ENCODE measurements around the gene MEG3. TPM values are rescaled to one million over a fixed set of nuclear protein-coding genes. Genes with fewer than 3 reads are reported as not detected.

Gene MEG3
- total RNA-seq, 1 donor from 2014 or later = 0.22 TPM

DNA sequence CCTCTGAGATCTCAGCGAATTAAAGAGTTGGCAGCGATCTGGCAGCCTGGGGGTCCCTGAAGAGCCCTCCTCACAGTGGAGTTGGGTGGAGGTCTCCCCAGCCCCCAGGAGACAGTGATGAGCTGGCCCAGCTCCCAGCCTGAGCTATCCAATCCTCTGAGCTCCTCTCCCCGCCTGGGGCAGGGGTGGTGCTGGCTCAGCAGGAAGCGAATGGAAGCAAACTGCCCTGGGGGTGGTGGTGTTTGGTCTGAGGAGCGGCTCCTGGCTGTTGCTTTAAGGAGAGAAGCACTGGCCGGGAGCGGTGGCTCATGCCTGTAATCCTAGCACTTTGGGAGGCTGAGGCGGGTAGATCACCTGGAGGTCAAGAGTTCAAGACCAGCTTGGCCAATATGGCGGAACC lies 19.5 kb upstream of the MEG3 start:
- Mint-ChIP-seq H3K4me1 (ENCODE audit: low read depth, unreplicated experiment) (no peaks in the 10 kb centered on the region), H3K9me3 (ENCODE audit: unreplicated experiment) (peaks cover 11% of the 10 kb centered on the region), H3K4me3 (ENCODE audit: unreplicated experiment) (no peak overlapping the region), H3K36me3 (ENCODE audit: unreplicated experiment) (peaks cover 27% of the 10 kb centered on the region), H3K27ac (ENCODE audit: unreplicated experiment) (no peak overlapping the region), H3K27me3 (ENCODE audit: unreplicated experiment) (peaks cover 6% of the 10 kb centered on the region)
- TF ChIP-seq, protein P1, sequence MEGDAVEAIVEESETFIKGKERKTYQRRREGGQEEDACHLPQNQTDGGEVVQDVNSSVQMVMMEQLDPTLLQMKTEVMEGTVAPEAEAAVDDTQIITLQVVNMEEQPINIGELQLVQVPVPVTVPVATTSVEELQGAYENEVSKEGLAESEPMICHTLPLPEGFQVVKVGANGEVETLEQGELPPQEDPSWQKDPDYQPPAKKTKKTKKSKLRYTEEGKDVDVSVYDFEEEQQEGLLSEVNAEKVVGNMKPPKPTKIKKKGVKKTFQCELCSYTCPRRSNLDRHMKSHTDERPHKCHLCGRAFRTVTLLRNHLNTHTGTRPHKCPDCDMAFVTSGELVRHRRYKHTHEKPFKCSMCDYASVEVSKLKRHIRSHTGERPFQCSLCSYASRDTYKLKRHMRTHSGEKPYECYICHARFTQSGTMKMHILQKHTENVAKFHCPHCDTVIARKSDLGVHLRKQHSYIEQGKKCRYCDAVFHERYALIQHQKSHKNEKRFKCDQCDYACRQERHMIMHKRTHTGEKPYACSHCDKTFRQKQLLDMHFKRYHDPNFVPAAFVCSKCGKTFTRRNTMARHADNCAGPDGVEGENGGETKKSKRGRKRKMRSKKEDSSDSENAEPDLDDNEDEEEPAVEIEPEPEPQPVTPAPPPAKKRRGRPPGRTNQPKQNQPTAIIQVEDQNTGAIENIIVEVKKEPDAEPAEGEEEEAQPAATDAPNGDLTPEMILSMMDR (IDR thresholded peaks at IDR 0.05; ENCODE audit: partially characterized antibody, unreplicated experiment) = no peak
- DNase-seq = no peak

- TF ChIP-seq, protein P1 (IDR thresholded peaks at IDR 0.05; ENCODE audit: partially characterized antibody, unreplicated experiment) = no peak
- peaks cover 27% of the 10 kb centered on the region for H3K36me3 Mint-ChIP-seq (ENCODE audit: unreplicated experiment)
- no peaks in the 10 kb centered on the region for H3K4me1 Mint-ChIP-seq (ENCODE audit: low read depth, unreplicated experiment)
- no peak for DNase-seq
- peaks cover 18% of the 10 kb centered on the region for H3K9me3 Mint-ChIP-seq (ENCODE audit: unreplicated experiment)
- peaks cover 6% of the 10 kb centered on the region for H3K27me3 Mint-ChIP-seq (ENCODE audit: unreplicated experiment)
- no peak overlapping the region for H3K4me3 Mint-ChIP-seq (ENCODE audit: unreplicated experiment)
- H3K27ac Mint-ChIP-seq (ENCODE audit: unreplicated experiment) = no peak overlapping the region
These were observed 18.4 kb upstream of the MEG3 start for GRCh38 chr14:100807496-100807895.

DNA sequence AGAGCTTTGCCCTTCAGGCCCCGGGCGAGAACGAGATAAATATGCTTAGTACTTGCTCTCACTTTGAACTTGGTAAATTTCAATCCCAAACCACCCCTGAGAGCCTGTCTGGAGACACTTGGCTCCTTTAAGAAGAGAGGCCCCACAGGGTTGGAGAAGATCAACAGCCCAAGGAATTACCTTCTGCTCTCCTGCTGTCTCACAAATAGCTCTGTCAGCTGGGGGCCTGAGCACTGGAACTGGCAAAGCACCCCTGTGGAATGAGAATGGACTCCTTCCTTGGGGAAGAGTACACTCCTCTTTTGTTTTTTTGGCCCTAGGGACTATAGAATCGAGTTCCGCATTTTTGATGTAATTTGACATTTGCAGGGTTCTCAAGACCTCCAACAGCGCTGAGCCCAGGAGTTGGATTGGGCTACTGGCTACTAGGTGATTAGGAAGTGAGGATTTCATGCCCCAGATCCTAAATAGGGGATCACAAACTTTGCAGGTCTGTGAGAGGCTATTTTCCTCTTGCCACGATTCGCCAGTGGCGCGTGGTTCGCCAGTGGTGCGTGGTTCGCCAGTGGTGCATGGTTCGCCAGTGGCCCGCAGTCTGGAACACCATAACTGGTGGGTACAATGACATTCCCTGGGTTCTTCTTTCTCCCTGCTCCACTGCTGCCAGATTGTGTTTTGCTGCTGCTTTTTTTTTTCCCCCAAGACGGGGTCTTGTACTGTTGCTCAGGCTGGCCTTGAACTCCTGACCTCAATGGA lies 17.8 kb upstream of the MEG3 start:
- no peak overlapping the region for H3K4me3 Mint-ChIP-seq (ENCODE audit: unreplicated experiment)
- no peak for DNase-seq
- TF ChIP-seq, protein P1 (IDR thresholded peaks at IDR 0.05; ENCODE audit: partially characterized antibody, unreplicated experiment) = no peak
- H3K27me3 Mint-ChIP-seq (ENCODE audit: unreplicated experiment) = peaks cover 6% of the 10 kb centered on the region
- H3K4me1 Mint-ChIP-seq (ENCODE audit: low read depth, unreplicated experiment) = no peaks in the 10 kb centered on the region
- peaks cover 27% of the 10 kb centered on the region for H3K36me3 Mint-ChIP-seq (ENCODE audit: unreplicated experiment)
- peaks cover 18% of the 10 kb centered on the region for H3K9me3 Mint-ChIP-seq (ENCODE audit: unreplicated experiment)
- H3K27ac Mint-ChIP-seq (ENCODE audit: unreplicated experiment) = no peak overlapping the region

- Mint-ChIP-seq H3K9me3 (ENCODE audit: unreplicated experiment) (peaks cover 19% of the 10 kb centered on the region), H3K4me3 (ENCODE audit: unreplicated experiment) (no peak overlapping the region), H3K36me3 (ENCODE audit: unreplicated experiment) (peaks cover 27% of the 10 kb centered on the region), H3K27me3 (ENCODE audit: unreplicated experiment) (peaks cover 7% of the 10 kb centered on the region), H3K4me1 (ENCODE audit: low read depth, unreplicated experiment) (no peaks in the 10 kb centered on the region), H3K27ac (ENCODE audit: unreplicated experiment) (no peak overlapping the region)
- no peak for DNase-seq
- TF ChIP-seq, protein P1 (IDR thresholded peaks at IDR 0.05; ENCODE audit: partially characterized antibody, unreplicated experiment) = no peak
These were observed 15.5 kb upstream of the MEG3 start for GRCh38 chr14:100810435-100810834.

DNA sequence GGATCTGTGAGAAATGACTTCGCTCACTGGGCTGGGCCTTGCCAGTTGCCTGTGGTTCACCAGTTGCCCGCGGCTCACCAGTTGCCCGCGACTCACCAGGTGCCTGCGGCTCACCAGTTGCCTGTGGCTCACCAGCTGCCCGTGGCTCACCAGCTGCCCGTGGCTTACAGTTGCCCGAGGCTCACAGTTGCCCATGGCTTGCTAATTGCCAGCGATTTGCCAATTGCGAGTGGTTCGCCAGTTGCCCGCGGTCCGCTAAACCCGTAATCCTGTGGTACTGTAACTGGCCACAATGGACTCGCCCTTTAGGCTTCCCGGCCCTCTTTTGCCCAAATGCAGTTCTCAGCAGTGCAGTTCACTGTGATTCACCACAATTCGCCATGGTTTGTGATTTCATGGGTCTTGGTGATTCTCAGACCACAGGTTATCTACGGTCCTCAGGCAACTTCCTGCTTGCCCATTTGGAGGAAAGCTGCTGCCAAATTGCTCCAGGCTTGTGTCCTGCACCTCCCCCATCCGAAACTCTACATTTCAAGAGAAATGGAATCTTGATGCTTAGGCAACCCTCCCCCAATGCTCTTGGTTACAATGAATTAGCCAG lies 15.0 kb upstream of the MEG3 start:
- H3K9me3 Mint-ChIP-seq (ENCODE audit: unreplicated experiment) = peaks cover 19% of the 10 kb centered on the region
- H3K27me3 Mint-ChIP-seq (ENCODE audit: unreplicated experiment) = peaks cover 7% of the 10 kb centered on the region
- TF ChIP-seq, protein P1 (IDR thresholded peaks at IDR 0.05; ENCODE audit: partially characterized antibody, unreplicated experiment) = no peak
- no peak for DNase-seq
- no peak overlapping the region for H3K27ac Mint-ChIP-seq (ENCODE audit: unreplicated experiment)
- no peak overlapping the region for H3K4me3 Mint-ChIP-seq (ENCODE audit: unreplicated experiment)
- no peaks in the 10 kb centered on the region for H3K4me1 Mint-ChIP-seq (ENCODE audit: low read depth, unreplicated experiment)
- H3K36me3 Mint-ChIP-seq (ENCODE audit: unreplicated experiment) = peaks cover 27% of the 10 kb centered on the region

Data from glutamatergic neuron (in vitro differentiated cells).